GM12891 (cell line): Measurements from ENCODE around the gene HAND1.

Experiments
- DNase-seq: peaks from one replicate; pipeline ENCODE4 v3.0.0; 2011; ENCODE audit warnings: low spot score; ENCODE audit not compliant: insufficient read length
- FAIRE-seq: peaks from 2 replicates; lab custom pipeline; 2011; peaks lifted over from hg19 to GRCh38; lab: Jason Lieb, UNC
- PAX5 ChIP-seq: IDR thresholded peaks from 2 replicates; pipeline ENCODE4 v1.6.1; 2011; ENCODE audit warnings: low read length, moderate library complexity, mild to moderate bottlenecking; ENCODE audit not compliant: insufficient read depth, severe bottlenecking
- POLR2A ChIP-seq: IDR thresholded peaks from 2 replicates; pipeline ENCODE4 v1.6.1; 2011; ENCODE audit warnings: low read depth, low read length, control low read depth
- POLR2AphosphoS5 ChIP-seq: IDR thresholded peaks from 2 replicates; pipeline ENCODE4 v1.6.1; 2011; ENCODE audit warnings: low read depth, low read length, control low read depth
- POU2F2 ChIP-seq: IDR thresholded peaks from 2 replicates; pipeline ENCODE4 v1.6.1; 2011; ENCODE audit warnings: low read depth, mild to moderate bottlenecking, control low read depth, low read length, moderate library complexity
- SPI1 ChIP-seq: IDR thresholded peaks from 2 replicates; pipeline ENCODE4 v1.6.1; 2011; ENCODE audit warnings: low read depth, low read length, control low read depth
- TAF1 ChIP-seq: IDR thresholded peaks from 2 replicates; pipeline ENCODE4 v1.6.1; 2011; ENCODE audit warnings: low read depth, low read length, control low read depth

HAND1 gene

DNA sequence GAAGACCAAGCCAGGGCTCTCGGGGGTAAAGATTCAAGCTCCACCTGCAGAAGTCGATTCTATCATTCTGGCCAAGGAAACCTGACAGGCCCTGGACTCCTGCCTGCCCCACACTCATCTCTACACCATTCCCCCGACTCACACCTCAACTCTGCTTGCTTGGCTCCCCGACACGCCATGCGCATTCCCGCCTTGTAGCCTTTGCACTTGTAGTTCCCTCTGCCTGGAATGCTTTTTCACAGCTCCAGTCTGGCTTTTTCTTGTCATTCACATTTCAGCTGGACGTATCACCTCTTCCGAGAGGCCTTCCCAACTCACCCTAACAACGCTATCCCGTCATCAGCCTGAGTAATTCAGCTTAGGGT lies 28.7 kb upstream of the HAND1 start:
- no peak for DNase-seq
- no peak for FAIRE-seq
- no peak for TF ChIP-seq SPI1
- TF ChIP-seq POLR2AphosphoS5 = no peak
- no peak for TF ChIP-seq PAX5
- no peak for TF ChIP-seq POLR2A
- no peak for TF ChIP-seq TAF1
- TF ChIP-seq POU2F2 = no peak

DNA sequence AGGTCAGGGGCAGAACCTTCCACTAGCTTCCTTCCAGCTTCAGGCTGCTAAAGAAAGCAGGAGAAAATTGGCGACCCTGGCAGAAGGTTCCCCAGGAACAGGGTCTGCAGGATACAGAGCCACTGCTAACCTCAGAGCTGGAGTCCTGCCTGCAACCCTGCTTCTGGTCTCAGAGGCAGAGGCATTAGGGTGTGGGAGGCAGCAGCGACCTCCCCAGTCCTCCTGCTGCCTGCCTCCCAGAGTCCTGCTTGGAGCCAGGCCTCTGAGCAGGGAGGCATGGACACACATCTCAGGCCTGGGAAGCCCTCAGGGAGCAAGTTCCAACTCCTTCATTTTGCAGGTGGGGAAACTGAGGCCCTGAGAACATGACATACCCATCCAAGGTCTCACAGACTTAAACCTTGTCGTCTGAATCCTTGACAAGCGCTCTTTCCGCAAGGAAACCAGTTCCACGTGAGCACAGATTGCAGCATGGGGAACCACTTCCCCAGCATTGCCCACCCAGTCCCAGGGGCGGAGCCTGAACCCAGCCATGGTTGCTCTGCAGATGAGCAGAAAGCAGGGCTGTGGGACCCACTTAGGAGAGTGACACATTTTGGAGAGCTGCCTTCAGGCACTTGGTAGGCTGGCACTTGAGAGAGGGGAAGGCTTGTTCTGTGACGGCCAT lies 28.2 kb upstream of the HAND1 start:
- FAIRE-seq (no peak), DNase-seq (no peak)
- TF ChIP-seq PAX5 (no peak), POU2F2 (no peak), POLR2A (no peak), TAF1 (no peak), POLR2AphosphoS5 (no peak), SPI1 (no peak)

DNA sequence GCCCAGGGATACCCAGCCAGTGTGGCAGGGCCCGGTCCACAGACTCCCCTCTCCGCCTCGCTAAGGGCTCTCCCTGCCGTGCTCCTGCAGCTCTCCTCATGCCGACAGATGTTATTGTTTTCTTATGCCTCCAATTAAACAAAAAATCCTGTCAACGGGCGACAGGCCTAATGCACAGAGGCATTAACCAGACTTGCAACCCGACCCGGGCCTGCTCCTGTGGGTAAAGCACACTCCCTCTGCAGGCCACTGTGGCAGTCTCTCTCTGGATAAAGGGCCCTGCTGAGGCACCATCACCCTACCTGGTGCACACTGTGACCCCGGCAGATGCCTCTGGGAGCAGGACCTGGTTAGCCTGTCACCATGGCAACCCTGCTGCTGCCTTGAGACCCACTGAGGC lies 27.5 kb upstream of the HAND1 start:
- DNase-seq = no peak
- TF ChIP-seq PAX5 = no peak
- TF ChIP-seq POLR2AphosphoS5 = no peak
- no peak for TF ChIP-seq TAF1
- no peak for TF ChIP-seq SPI1
- FAIRE-seq = no peak

- TF ChIP-seq POLR2A (no peak), PAX5 (no peak), POU2F2 (no peak), TAF1 (no peak), POLR2AphosphoS5 (no peak), SPI1 (no peak)
- DNase-seq = no peak
- FAIRE-seq = peak; percentile 95
These were observed 25.6 kb upstream of the HAND1 start for GRCh38 chr5:154503698-154504039.

DNA sequence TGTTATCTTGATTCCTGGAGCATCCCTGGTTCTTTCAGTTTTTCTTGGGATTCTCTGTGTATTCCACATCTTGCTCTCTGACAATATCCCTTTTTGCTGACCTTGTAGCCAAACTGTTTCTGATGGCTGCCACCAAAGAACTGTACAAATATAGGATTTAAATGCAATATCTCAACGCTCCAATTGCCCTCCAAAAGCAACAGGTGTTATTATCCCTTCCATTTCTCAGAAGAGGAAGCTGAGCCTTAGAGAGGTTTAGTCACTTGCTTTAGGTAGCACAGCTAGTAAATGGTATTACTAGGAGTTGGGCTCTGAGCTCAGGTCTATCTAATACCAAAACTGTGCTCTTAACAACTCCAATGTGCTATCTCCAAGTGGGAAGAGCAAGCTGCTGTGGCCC lies 24.2 kb upstream of the HAND1 start:
- FAIRE-seq (no peak), DNase-seq (no peak)
- no peak for TF ChIP-seq POU2F2

DNA sequence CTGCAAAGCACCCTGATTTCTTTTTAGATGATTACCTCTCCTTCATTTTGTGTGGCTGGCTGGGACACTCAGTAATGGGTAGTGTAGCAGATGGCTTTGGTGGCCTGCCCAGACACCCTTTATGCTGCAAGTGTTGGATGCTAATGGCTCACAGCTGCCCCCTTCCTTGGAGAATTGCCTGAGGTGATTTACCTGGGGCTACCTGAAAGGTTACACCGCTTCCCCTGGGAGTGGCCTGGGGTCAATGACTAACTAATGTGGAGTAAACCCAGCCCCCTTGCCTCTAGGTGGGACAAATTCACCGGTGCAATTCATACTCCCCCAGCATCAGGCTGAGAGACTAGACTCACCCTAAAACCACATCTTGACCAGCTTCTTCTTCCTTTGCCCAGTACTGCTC lies 23.5 kb upstream of the HAND1 start:
- FAIRE-seq (peak; percentile 80), DNase-seq (no peak)
- TF ChIP-seq POLR2AphosphoS5 = no peak
- no peak for TF ChIP-seq POLR2A
- TF ChIP-seq SPI1 = no peak
- no peak for TF ChIP-seq TAF1
- no peak for TF ChIP-seq PAX5
- no peak for TF ChIP-seq POU2F2

DNA sequence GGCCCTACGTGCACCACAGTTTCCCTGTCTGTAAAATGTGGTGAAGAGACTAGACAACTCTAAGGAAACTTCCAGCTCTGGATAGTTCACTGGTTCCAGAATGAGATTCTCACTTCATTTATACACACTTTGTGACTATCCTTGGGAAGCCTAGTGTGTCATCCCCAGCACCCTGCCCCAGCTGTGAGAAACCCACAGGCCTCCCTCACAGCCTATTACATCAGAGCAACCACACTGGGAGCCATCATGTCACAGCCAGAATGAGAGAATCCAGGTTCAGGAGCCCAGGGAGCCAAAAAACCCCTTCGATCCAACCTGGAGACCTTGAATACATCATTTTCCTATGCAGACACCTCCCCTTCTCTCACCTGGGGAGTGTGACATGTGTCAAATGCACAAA lies 21.0 kb upstream of the HAND1 start:
- no peak for TF ChIP-seq POLR2AphosphoS5
- no peak for TF ChIP-seq SPI1
- no peak for TF ChIP-seq POLR2A
- TF ChIP-seq POU2F2 = no peak
- TF ChIP-seq PAX5 = no peak
- TF ChIP-seq TAF1 = no peak
- DNase-seq (no peak), FAIRE-seq (no peak)

GRCh38 chr5:154498591-154498990 lies 20.6 kb upstream of the HAND1 start:
- no peak for TF ChIP-seq TAF1
- no peak for TF ChIP-seq POLR2A
- no peak for TF ChIP-seq POLR2AphosphoS5

GRCh38 chr5:154494036-154494435 lies 16.0 kb upstream of the HAND1 start:
- FAIRE-seq = peak; percentile 73
- TF ChIP-seq POLR2A (no peak), POU2F2 (no peak), PAX5 (no peak), SPI1 (no peak), TAF1 (no peak), POLR2AphosphoS5 (no peak)
- no peak for DNase-seq

More at GRCh38 chr5:154498591-154498990, 20.6 kb upstream of the HAND1 start:
- no peak for FAIRE-seq
- no peak for DNase-seq

GRCh38 chr5:154493274-154493673 lies 15.2 kb upstream of the HAND1 start:
- no peak for DNase-seq
- no peak for FAIRE-seq
- TF ChIP-seq POLR2A = no peak
- TF ChIP-seq PAX5 = no peak
- no peak for TF ChIP-seq SPI1
- no peak for TF ChIP-seq TAF1
- TF ChIP-seq POLR2AphosphoS5 = no peak
- TF ChIP-seq POU2F2 = no peak

GRCh38 chr5:154491941-154492340 lies 13.9 kb upstream of the HAND1 start:
- TF ChIP-seq POLR2AphosphoS5 (no peak), POLR2A (no peak), TAF1 (no peak), SPI1 (no peak), POU2F2 (no peak), PAX5 (no peak)
- DNase-seq = no peak
- no peak for FAIRE-seq
